Stimulated activated naive CD4-positive, alpha-beta T cell (primary cell): ENCODE measurements around the gene C9orf85.
A peak's percentile ranks its signal among the peaks of the same experiment; 100 is the strongest.
"Not testable (repeated sequence)": the region's sequence is repeated elsewhere in the genome, so short reads cannot be mapped to it uniquely, and the experiment has no call there.

Source experiments
- DNase-seq, 6 experiments: peaks; one replicate each; lab custom pipeline; 2025; lab: John Stamatoyannopoulos, UW

Gene C9orf85

GRCh38 chr9:71911061-71911907 is at the start of gene C9orf85, which contains the start of gene ABHD17B:
TSS of gene C9orf85 (plus strand) at chr9:71911639. CDS start at chr9:71911735, 96 bp downstream.
TSS of gene ABHD17B (minus strand) at chr9:71911193. CDS start at chr9:71875080, 36,113 bp downstream.
- peak; percentile 90 to 97 (median 94) for DNase-seq

DNA sequence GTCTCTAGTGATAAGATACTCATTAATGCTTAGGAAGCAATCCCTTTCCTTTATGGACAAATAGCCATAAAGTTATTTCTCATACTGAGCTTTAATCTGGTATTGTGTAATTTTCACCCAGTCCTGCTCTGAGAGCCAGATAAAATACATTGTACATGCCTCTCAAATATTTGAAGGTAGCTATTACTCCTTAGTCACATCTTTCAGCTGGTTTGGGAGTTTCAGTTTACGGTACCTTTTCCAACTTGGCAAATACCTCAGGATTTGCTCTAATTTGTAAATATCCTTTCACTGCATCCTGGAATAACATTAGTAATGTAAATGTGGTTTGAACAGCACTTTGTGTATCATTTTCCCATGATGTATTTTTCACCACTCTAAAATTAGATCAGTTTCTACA is 47.8 kb upstream of the C9orf85 start:
- DNase-seq = no peak

DNA sequence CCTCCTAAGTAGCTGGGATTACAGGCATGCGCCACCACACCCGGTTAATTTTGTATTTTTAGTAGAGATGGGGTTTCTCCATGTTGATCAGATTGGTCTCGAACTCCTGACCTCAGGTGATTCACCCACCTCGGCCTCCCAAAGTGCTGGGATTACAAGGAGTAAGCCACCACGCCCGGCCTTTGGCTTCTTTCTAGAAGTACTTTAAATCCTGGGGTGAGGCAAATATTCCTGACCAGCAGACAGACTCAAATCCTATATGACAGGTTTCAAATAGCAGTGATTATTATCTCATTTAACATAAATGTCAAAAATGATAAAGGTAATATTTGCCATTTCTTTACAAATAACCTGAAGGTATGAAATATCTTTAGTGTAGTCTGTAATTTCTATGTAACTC is 36.1 kb upstream of the C9orf85 start:
- DNase-seq = no peak

- DNase-seq = no peak
Measured at GRCh38 chr9:71876106-71876505, 35.3 kb upstream of the C9orf85 start.

DNA sequence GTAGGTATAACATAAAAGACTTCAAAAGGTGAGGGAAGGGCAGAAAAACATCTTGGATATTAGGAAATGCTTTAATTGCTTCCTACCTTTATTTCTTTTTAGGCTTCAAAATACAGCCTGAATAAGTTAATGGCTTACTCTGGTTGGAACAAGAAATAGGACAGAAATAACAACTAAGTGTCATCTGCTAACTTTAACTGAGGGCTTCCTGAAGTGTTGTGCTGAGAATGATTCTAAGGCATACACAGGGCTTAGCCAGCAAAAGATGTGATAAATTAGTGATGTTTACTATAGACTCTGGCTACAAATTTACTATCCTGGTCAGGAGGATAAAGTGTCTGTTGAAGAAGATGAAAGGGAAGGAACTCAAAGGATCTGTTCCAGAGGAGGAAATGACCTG is 34.6 kb upstream of the C9orf85 start:
- no peak for DNase-seq

DNA sequence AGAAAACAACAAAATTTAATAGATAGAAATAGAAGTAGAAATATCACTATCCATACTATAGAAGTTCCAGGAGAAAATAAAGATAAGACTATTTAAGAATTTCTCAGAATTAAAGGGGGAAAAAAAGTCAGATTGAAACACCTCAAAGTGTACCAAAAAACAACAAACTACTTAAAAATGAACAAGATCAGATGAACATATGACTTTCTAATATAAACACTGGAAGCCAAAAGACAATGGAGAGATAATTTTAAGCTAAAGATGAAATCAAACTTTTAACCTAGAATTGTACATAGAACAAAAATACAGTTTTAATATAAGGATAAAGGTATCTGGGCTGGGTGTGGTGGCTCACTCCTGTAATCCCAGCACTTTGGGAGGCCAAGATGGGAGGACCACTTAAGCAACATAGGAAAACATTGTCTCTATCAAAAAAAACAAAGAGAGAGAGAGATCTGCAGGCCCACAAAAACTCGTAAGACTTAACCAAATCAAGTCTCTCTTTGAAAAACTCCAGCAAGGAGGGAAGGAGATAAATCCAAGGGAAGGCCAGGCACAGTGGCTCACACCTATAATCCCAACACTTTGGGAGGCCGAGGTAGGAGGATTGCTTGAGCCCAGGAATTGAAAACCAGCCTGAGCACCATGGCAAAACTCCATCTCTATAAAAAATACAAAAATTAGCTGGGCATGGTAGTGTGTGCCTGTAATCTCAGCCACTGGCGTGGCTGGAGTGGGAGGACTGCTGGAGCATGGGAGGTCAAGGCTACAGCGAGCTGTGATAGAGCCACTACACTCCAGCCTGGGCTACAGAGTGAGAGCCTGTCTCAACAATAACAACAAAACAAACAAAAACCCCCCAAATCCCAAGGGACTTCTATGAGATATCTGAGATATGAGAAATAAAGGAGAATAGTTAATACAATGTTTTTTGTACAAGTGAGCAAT is 32.8 kb upstream of the C9orf85 start:
- no peak for DNase-seq

DNA sequence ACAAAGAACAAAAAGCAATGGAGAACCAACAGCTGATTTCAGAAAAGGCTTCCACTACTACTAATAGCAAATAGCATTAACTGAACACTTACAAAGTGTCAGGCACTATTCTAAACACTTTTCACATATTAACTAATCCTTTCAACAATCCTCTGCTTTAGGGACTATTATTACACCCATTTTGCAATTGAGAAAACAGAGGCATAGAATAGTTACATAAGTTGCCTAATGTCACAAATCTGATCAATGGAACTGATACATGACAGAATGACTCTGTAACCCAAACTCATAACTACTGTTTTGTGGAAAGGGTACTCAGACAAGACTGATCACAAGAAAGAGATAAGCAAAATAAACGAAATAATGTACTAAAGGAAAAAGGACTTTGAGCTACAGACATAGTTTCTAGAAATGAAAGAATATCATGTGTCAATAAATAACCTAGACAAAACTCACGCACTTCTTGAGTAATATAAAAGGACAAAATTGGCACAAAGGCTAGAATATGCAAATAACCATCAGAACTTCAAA is 31.7 kb upstream of the C9orf85 start:
- no peak for DNase-seq

DNA sequence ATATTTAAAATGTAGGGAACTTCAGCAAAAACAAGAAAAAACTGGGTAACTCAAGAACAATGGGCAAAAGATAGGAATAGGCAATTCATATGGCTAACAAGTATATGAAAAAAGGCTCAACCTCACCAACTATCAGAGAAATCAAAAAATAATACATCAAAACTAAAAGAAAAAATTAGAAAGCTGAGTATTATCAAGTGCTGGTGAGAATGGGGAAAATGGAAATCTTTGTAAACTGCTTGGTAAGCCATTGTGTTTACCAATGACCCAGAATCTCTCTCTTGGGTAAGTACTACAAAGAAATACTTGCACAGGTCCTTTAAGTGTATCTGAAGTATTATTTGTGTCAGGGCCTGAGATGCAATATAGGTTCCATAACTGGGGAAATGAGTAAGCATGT is 27.4 kb upstream of the C9orf85 start:
- no peak for DNase-seq

- no peak for DNase-seq
Measured at GRCh38 chr9:71885467-71885866, 26.0 kb upstream of the C9orf85 start.

DNA sequence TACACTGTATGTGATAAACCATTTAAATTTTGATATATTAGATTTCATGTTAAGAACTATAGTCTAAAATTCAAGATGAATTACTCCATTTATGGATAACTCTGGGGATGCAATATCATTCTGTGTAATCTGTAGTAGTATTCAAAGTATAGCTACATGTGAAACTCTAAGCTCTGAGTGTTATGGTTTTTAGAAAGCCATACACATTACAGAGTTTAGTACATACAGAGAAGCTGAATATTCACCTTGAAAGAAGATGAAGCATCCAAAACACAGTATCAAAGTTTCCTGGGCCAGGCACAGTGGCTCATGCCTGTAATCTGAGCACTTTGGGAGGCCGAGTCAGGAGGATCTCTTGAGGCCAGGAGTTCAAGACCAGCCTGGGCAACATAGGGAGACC is 25.4 kb upstream of the C9orf85 start:
- DNase-seq = no peak

DNA sequence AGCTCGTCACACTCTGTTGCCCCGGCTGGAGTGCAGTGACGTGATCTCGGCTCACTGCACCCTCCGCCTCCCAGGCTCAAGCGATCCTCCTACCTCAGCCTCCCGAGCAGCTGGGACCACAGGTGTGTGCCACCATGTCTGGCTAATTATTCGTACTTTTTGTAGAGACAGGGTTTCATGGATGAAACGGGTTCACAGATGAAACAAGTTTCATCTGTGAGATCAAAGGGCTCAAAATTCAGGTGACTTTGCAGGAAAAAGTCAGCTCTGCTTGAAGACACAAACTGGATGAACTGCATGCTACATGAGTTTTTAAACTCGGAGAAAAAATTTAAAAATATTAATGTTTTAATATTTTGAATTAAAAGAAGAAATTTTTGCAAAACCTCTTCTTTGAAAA is 24.9 kb upstream of the C9orf85 start:
- DNase-seq = no peak

DNA sequence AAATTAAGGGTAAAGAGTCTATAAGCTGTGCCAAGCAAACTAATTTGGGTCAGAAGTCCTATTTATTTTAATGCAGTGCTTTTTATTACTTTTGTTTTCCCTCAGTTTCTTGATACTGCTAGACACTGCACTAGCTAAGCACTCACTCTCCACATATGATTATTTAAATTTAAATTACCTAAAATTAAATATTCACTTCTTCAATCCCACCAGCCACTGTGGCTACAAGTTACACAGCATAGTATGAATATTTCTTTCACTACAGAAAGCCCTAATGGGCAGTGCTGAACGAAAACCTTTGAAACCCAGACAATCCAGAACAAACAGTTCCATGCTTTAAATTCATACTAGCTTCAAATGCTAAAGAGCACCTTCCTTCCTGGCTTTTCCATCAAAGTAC is 24.1 kb upstream of the C9orf85 start:
- DNase-seq = no peak

GRCh38 chr9:71890042-71890679 is 21.3 kb upstream of the C9orf85 start:
- DNase-seq = no peak

DNA sequence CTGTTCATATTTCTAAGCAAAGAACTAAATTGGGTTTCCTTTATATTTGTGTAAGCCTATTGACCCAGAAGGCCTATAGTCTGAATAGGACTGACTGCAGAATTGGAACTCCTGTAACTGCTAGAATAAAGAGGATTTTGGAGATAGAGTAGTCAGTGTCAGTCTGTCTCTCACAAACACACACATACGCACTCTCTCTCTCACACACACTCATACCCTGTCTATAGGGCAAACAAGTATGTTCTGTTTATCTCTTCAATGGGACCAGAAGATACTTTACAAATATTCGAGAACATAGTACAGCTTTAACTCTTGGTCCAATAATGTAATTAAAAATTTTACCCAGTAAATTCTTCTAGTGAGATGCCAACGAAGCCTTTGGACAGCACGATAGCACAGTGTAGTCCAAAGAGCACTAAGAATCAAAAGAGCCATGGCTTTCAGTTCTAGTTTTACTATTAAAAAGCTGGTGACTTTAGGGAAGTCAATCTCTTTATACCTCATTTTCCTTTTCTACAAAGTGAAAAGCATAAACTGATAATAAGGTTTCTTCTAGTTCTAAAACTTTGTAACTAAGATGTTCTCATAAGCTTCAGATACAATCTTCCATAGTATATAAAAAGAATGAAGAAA is 19.8 kb upstream of the C9orf85 start:
- DNase-seq = no peak

GRCh38 chr9:71895117-71895516 is 16.3 kb upstream of the C9orf85 start:
- DNase-seq = no peak

- no peak for DNase-seq
Measured at GRCh38 chr9:71895955-71896354, 15.5 kb upstream of the C9orf85 start.

DNA sequence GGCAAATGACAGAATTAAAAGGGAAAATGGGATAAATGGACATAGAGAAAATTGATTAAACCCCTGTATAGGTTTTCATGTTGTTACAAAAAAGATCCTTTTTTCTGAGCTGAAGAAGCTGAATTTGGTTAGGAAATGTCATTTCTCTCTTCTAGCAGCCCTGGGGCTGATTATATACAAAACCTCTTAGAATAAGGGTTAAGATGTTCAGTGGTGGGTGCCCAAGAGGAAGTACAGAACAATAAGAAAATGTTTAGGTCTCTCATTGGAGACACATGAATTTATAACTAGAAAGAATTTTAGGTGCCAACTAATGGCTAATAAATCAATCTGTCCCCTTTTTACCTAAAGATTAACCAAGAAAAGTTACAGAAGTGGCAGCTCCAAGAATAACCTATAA is 14.7 kb upstream of the C9orf85 start:
- no peak for DNase-seq

DNA sequence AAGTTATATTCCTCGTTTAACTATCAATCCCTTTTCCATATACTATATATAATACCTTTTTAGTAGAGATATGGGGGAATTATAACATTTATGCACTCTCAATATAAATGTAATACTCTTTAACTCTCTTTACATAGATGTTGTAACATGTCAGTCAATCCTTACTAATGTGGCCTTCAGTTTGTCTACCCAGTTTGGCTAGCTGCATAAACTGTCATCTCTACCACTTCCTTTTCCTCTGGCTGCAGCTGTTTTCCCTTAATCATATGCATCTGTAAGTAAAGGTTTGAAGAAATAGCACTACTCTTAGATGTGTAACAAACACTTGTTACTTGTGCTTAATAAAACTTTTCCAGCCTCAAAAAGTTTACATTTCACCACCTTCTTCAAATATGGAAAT is 13.9 kb upstream of the C9orf85 start:
- DNase-seq = peak in 3 of 6 experiments; percentile 23 to 41 (median 39)

DNA sequence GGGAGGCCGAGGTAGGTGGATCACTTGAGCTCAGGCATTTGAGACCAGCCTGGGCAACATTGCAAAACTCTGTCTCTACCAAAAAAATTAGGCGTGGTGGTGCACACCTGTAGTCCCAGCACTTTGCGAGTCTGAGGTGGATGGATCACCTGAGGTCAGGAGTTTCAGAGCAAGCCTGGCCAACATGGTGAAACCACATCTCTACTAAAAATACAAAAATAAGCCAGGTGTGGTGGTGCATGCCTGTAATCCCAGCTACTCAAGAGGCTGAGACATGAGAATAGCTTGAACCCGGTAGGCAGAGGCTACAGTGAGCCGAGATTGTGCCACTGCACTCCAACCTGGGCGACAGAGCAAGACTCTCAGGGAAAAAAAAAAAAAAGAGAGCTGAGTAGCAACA is 12.7 kb upstream of the C9orf85 start:
- DNase-seq = not testable (repeated sequence)

- DNase-seq = no peak
Measured at GRCh38 chr9:71901695-71902597, 9.5 kb upstream of the C9orf85 start.
